Measurements from ENCODE around the gene SORT1. TPM values are rescaled to one million over a fixed set of nuclear protein-coding genes. Genes with fewer than 3 reads are reported as not detected.

Gene SORT1
- total and polyA plus RNA-seq, 2 of the 8 experiments (the other 6 are each of a cell fraction or from before 2014, with no cell fraction given), result 18.7 to 69.6 TPM

DNA sequence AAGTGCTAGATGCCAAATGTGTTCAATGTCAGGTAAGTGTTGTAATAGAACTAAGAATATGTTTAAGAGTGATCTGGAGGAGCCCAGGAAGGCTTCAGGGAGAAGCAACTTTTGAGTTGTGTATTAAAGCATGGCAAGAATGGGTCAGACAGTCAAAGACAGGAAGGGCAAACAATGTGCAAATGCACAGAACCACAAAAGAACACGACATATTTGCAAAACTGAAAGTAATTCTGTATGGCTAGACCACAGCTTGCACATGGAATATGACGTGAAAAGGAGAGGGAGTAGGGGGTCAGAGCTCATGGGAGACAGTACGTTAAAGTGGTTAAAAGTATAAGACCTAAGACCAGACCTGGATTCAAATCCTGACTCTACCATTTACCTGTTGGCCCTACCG lies 7.1 kb upstream of the SORT1 start:
- no peak for TF ChIP-seq HDAC2 (IDR thresholded peaks at IDR 0.05; ENCODE audit: borderline replicate concordance in 1 of 2, low read depth in 2 of 2, low read length in 2 of 2)
- H3K18ac ChIP-seq (ENCODE audit: extremely low read depth, low read length), result no peak overlapping the region
- FAIRE-seq, result no peak
- no peak overlapping the region for H3K56ac ChIP-seq (replicated peaks; ENCODE audit: insufficient read length, low read depth, low read length)
- no peaks in the 10 kb centered on the region for H3K27me3 ChIP-seq (replicated peaks in 1 of 4; ENCODE audit: control insufficient read depth in 3 of 4, extremely low read depth in 1 of 4, insufficient read depth in 3 of 4, low read length in 3 of 4)
- ChIA-PET CTCF (ENCODE audit: partially characterized antibody) (interaction anchor here (1.3 kb wide), 1 partner anchor 128 kb away, joined by 4 read pairs; no protein-coding TSS in a partner anchor), POLR2A (ENCODE audit: partially characterized antibody) (interaction anchor here (0.7 kb wide), 1 partner anchor 53 kb away, joined by 3 read pairs; no protein-coding TSS in a partner anchor)
- DNase-seq (ENCODE audit: low read depth in 1 of 2, low spot score in 2 of 2), result no peak
- no peaks in the 10 kb centered on the region for H3K9me3 ChIP-seq (ENCODE audit: insufficient read depth in 2 of 2, low read depth in 1 of 2, low read length in 1 of 2)
- no peak overlapping the region for H2BK120ac ChIP-seq (replicated peaks; ENCODE audit: low read depth, low read length)
- no peak overlapping the region for H3K4me3 ChIP-seq (ENCODE audit: extremely low read depth in 1 of 4, insufficient read depth in 2 of 4, low read depth in 3 of 4, low read length in 4 of 4)
- no peak overlapping the region for H2BK12ac ChIP-seq (ENCODE audit: low read depth, low read length)
- WGBS, 2 experiments (ENCODE audit: extremely low coverage in 1 of 2, insufficient coverage in 1 of 2, insufficient read length in 1 of 2, insufficient replicate concordance in 2 of 2, low coverage in 1 of 2, low lambda C conversion rate in 2 of 2, missing lambda C conversion rate in 1 of 2), result 89% methylated on average over 4 of the region's 4 CpGs; no CpG with 5 or more reads in 1 of the 2 experiments
- no peak overlapping the region for H3K23ac ChIP-seq (ENCODE audit: insufficient read length)
- H3K4me1 ChIP-seq (replicated peaks in 1 of 4; ENCODE audit: control insufficient read depth in 3 of 4, insufficient read depth in 4 of 4, low read length in 3 of 4), result no peaks in the 10 kb centered on the region
- H3K36me3 ChIP-seq (ENCODE audit: control insufficient read depth in 2 of 4, insufficient read depth in 4 of 4, low read length in 3 of 4), result peaks cover 2 to 44% (median 32%) of the 10 kb centered on the region in 4 experiments
- no peaks in the 10 kb centered on the region for H3K23me2 ChIP-seq (ENCODE audit: low read depth, low read length)
- no peak overlapping the region for H3K4me2 ChIP-seq (ENCODE audit: insufficient read depth in 1 of 2, low read depth in 2 of 2, low read length in 2 of 2)
- H2BK5ac ChIP-seq (ENCODE audit: low read depth, low read length), result no peak overlapping the region
- no peaks in the 10 kb centered on the region for H3K79me1 ChIP-seq (ENCODE audit: low read depth, low read length)
- H3K79me2 ChIP-seq (ENCODE audit: control insufficient read depth in 1 of 2, insufficient read depth in 2 of 2, low read length in 2 of 2), result no peaks in the 10 kb centered on the region; a peak in 1 of 4 replicates
- H3K14ac ChIP-seq (ENCODE audit: insufficient read length), result no peak overlapping the region
- H3K9ac ChIP-seq (replicated peaks in 1 of 4; ENCODE audit: extremely low read depth in 1 of 4, low read depth in 3 of 4, low read length in 3 of 4), result no peak overlapping the region
- no peak overlapping the region for H2AFZ ChIP-seq (ENCODE audit: low read length)
- H4K91ac ChIP-seq (replicated peaks; ENCODE audit: insufficient read length, low read length), result no peak overlapping the region
- no peak overlapping the region for H3K27ac ChIP-seq (ENCODE audit: low read depth, low read length)
- peaks cover 0 to 3% of the 10 kb centered on the region in 2 experiments for H4K20me1 ChIP-seq (replicated peaks in 1 of 2; ENCODE audit: control insufficient read depth in 1 of 2, insufficient read depth in 2 of 2, low read length in 2 of 2)
- no peak overlapping the region for H2BK20ac ChIP-seq (ENCODE audit: low read length)
- no peak overlapping the region for H2AK5ac ChIP-seq (ENCODE audit: low read depth, low read length)
- H2BK15ac ChIP-seq (ENCODE audit: low read length), result no peak overlapping the region
- no peak overlapping the region for H4K8ac ChIP-seq (ENCODE audit: extremely low read depth, insufficient read depth, low read length)
- H4K5ac ChIP-seq (ENCODE audit: insufficient read length, low read depth, low read length), result no peak overlapping the region
- H3K4ac ChIP-seq (replicated peaks; ENCODE audit: insufficient read length, low read depth, low read length), result no peak overlapping the region
